Measurements from ENCODE around the gene CRYGN.

Gene CRYGN

DNA sequence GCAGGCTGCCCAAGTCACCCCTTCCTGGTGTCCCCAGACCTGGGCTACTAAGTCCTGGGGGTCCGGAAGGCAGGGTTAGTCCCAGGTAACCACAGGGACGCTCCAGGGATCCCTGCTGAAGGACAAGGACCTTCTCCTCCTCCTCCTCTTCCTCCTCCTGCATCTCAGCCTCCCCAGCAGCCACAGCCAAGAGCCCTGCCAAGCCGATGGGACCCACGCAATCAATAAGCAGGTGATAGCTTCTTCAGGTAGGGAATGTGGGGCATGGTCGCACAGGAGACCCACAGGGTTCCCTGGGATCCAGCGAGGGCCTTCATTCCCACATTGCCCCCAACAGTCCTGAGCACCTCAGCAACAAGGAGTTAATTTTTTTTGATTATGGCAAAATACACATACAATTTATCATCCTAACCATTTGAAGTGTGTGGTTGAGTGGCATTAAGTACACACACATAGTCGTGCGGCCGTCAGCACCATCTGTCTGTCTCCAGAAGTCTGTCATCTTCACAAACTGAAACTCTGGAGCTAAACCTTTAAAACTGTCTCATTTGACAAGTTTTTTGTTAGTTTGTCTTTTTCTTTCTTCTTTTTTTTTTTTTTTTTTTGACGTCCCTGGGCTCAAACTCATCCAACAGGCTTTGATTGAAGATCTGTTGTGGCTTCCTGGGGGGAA lies 12.1 kb downstream of the CRYGN start:
- DNase-seq (ENCODE audit: low read depth in 4 of 4, low spot score in 1 of 4), result no peak

DNA sequence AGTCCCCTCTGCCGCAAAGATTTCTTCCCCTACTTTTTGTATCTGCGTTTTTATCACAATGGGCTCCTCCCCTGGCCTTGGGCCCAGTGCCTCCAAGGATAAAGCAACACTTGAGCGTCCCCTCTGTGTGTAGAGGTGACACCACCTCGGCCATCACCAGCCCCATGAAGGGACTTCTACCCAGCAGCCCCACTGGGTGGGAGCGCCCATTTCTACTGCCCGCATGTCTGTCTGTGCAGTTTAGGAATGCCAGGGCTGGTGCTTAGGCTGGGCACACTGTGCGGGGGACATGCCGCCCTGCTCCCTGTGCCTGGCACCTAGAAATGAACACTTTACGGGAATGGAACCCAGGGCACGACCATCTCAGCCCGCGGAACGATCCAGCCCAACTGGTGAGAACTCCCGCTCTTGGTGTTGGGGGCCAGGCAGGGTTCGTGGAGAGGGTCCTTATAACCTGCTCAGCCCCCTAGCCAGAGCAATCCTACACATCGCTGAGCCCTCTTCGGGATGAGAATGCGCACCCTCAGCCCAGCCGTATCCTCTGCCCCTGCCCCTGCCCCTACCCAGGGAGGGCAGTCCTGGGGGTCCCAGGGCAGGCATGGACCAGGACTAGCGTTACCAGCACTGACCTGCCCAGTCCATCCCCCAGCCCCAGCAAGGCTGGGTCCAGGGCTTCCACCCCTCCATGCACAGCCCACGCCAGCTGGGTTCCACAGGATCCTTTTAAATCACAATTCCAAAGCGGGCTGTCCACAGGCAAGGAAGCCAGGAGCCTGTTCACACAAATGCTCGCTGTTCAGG lies 12.8 kb downstream of the CRYGN start:
- DNase-seq (ENCODE audit: low read depth in 4 of 4, low spot score in 1 of 4), result no peak

DNA sequence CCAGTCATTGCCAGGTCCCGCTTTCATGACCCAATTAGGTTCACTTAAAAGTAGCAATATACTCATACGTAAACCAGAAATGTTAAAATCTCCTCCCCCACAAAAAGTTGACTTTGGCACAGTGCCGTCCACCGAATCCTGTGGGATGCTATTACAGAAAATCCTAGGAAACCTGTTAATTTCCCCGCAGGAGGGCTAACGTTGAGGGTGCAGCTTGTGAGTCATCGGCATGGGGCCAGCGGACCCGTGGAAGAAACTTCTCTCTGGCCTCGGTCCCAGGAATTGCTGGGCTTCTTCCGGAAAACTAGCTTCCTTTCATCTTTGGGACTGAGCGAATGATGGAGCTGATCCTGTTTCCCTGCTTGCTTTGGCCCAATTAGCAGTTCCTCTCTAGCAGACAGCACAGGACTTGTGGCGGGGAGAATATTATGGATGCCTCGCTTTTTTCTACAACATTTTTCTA lies 13.5 kb downstream of the CRYGN start:
- no peak for DNase-seq (ENCODE audit: low read depth in 4 of 4, low spot score in 1 of 4)

DNA sequence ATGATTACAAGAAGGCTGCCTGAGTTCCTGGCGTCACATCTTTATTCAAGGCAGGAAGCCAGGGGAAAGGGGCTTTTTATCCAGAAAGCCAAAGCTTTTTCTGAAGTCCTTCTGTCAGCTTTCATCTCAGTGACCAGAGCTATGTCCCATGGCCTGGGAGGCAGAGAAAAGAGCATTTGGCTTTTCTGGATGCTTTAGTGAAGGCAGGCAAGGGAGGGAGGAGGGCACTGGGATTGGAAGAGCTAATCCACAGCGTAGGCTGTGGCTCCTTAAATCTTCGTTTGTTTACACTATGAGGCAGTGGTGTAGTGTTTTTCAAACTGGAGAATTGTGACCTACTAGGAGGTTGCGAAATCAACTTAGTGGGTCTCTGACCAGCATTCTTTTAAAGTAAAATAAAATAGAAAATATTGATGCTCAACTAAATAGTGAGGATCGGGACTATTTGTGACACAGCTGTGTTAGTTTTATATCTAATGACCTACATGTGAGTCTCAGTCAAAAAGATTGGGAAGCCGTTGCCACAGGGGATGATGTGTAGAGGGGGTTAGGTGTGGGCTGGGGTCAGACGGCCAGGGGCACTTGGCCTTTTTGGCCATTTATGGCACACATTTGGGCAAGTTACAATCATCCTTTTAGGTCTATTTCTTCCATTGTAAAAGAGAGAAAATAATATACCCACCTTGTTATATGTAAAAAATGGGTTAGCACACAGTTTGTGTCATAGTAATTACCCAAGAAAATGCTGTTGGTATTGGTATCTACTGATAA lies 14.1 kb downstream of the CRYGN start:
- DNase-seq (ENCODE audit: low read depth in 4 of 4, low spot score in 1 of 4), result no peak

DNA sequence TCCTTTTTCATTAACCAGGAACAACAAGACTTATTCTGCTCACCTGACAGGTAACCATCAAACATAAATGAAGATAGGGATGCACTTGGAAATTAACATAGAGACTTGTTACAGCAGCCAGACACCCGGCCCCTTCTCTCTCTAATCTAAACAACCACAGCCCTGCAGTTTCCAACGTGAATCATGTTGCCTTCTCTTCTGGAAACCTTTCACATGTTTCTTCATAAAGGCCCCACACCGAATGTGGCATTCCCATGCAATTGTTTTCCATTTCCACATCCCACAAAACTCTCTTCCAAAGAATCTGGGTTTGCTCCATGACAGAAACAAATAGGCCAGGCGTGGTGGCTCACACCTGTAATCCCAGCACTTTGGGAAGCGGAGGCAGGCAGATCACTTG lies 15.1 kb downstream of the CRYGN start:
- no peak for DNase-seq (ENCODE audit: low read depth in 4 of 4, low spot score in 1 of 4)

DNA sequence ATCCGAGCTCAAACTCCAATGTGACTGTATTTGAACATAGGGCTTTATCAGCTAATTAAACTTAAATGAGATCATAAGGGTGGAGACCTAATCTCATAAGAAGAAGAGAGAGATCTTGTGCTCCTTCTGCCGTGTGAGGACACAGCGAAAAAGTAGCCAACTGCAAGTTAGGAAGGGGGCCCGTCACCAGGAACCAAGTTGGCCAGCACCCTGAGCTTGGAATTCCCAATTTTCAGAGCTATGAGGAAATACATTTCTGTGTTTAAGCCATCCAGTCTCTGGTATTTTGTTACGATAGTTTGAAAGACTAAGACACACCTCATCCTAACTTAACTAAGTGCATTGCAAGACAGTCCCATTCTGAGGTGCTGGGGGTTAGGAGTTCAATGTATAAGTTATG lies 16.0 kb downstream of the CRYGN start:
- DNase-seq (ENCODE audit: low read depth in 4 of 4, low spot score in 1 of 4), result no peak

DNA sequence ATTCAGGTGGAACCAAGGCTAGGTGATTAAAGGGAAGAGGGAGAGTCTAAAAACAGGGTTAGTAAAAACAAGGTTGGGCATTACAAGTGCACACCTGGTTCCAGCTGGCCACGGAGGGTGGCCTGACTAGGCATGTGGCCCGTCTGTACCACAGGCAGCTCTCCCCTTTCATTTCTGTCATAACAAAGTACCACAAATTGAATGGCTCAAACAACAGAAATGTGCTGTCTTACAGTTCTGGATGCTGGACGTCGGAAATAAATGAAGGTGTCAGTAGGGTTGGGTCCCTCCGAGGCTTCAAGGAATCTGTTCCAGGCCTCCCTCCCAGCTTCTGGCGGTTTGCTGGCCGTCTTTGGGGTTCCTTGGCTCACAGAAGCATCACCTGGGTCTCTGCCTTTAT lies 16.7 kb downstream of the CRYGN start:
- no peak for DNase-seq (ENCODE audit: low read depth in 4 of 4, low spot score in 1 of 4)

DNA sequence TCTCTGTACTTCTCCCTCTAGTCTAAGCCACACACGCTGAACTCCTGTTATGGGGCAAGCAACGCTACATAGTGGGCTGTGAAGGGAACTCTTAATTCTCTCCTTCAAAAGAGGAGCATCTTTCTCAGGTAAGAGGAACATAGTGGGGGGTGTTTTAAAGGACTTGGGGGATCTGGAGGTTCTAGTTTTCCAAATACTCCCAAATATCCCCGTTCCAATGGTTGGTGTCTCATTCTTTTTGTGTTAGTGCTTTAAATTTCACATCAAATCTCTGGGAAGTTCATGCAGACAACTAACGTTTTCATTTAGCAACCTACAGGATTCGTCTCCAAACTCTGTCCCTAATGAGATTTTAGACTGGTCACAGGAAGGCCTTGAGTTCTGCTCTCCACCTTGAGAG lies 17.7 kb downstream of the CRYGN start:
- no peak for DNase-seq (ENCODE audit: low read depth in 4 of 4, low spot score in 1 of 4)

DNA sequence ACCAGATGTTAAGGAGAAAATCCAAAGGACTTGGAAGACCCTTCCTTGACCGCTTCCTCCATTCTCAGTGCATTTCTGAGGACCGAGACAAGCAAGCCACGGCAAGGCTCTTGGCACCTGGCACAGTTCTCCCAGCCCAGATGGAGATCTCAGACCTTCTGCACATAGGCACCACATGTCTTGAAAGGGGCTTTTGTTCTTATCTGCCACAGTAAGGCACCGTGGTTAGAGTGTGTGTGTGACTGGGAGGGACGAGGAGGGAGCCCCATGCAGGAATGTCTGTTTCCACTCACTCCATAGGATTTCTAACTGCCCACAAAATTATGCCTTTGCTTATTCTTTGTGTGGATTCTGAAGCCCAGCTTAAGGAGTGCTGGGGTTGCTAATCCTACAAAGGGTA lies 19.8 kb downstream of the CRYGN start:
- no peak for DNase-seq (ENCODE audit: low read depth in 4 of 4, low spot score in 1 of 4)

DNA sequence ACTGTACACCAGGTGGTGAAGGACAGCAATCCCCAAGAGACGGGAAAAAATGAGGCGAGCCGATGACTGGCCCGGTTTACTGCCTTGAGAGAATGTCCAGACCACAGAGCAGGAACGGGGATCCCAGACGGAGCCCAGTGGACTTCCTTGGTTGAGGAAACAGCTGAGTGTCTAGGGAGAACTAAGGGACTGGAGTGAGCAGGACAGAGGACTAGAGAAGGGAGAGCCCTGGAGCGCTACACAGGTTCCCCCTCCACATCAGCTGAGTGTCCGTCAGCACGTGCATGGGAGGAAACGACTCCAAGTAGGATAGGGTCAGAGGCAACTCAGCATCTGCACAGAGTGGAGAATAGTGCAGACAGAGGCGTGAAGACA lies 23.0 kb downstream of the CRYGN start:
- DNase-seq (ENCODE audit: low read depth in 4 of 4, low spot score in 1 of 4), result no peak

DNA sequence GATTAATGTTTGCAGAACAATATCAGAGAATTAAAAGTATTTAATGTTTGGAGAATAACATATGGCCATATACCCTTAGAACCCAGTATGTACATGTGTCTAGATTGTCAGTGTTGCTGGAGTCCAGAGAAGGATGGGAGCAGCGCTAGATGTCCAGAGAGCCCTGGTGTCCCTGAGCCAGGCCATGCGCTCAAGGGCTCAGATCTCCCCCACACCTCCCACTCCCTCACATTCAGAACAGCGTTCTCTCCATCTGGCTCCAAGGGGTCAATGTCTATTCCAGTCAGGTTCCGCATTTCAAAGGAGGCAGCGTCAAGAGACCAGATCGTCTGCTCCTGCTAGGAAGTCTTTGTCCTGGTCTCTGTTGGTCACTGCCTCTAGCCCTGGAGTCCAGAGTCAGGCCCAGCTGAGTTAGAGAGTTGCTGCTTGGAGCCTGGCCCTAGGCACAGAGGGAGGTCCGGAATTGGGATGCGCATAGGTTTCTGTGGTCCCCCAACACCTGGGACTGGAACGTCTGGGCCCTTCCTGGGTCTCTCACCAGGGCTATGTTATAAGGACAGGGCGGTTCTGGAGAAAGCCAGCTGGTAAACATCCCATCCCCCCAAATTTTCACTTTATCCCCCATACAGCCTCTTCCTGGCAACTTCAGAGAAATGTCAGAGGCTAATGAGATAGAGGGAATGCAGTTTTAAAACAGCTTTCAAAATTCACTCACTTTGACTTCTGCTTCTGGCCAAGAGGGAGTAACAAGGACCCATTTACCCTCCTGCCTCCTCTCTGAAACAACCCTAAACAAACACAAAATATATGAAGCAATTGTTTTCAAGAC lies 23.6 kb downstream of the CRYGN start:
- DNase-seq (ENCODE audit: low read depth in 4 of 4, low spot score in 1 of 4), result no peak

DNA sequence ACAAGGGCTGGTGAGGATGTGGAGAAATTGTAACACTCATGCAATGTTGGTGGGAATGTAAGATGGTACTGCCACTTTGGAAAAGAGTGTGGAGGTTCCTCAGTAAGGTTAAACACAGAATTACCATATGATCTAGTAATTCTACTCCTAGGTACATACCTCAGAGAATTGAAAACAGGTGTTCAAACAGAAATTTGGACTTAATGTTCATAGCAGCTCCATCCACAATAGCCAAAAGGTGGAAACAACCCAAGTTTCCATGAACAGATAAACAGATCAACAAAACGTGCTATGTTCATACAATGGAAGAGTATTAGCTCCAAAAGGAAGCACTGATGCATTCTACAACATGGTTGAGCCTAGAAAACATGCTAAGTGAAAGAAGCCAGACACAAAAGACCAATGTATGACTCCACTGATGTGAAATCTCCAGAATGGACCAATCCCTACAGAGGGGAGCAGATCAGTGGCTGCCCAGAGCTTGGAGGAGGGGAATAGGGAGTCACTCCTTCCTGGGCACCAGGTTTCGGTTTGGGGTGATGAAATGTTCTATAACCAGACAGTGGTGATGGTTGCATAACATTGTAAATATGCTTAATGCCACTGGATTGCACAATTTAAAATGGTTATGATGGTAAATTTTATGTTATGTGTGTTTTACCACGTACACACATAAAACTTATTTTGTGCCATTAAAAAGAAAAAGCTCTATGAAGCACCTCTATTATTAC lies 24.4 kb downstream of the CRYGN start:
- DNase-seq (ENCODE audit: low read depth in 4 of 4, low spot score in 1 of 4), result no peak

DNA sequence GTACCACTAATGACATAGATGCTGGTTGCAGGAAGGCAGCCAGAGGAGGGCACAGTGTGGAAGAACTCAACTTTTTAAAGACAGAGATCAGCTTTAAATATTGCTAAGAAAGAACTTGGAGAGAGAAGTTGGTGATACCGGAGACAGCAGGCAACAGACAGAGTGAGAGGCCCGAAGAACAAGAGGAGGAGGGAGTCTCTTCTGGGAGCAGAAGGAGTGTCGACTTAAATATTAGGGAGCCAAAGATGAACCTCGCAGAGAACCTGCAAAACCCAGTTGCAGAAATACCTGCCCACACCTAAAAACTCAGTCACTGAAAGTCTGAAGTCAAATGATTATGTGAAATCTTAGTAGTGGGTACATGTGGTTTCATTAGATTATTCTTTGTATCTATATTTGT lies 26.7 kb downstream of the CRYGN start:
- no peak for DNase-seq (ENCODE audit: low read depth in 4 of 4, low spot score in 1 of 4)

DNA sequence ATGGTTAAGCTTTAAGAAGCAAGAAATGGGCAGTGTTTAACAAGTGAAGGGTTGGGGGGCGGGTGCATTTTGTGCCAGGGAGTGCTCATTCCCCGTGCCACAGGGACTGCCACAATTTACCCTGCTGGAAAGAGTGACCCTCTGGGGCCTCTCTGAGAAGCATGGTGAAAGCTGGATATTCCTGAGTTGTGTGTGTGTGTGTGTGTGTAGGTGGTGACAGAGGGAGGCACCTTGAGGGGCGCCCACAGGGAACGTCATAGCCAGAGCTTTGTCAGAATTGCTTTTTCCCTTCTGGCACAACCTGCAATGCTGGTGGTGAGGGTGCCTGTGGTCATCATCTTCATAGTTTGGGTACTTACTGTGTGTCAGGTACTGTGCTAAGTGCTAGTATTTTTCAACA lies 27.6 kb downstream of the CRYGN start:
- no peak for DNase-seq (ENCODE audit: low read depth in 4 of 4, low spot score in 1 of 4)

DNA sequence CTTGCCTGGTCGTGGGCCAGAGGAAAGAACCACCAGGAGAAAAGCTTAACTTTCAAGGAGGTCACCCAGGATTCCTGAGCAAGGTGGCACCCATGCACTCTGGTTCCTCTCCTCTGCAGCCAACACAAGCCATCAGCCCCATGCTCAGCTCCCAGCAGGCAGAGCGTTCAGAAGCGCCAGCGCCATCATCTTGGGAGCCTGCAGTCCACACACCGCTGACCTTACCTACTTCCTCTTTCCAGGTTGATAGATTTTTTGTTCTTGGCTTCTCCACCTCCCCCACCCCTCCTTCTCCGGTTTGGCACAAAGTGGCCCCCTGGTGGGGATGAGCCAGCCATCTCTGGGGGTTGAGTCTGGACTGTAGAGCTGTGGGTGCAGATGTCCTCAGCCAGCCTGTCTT lies 28.4 kb downstream of the CRYGN start:
- DNase-seq (ENCODE audit: low read depth in 4 of 4, low spot score in 1 of 4), result no peak

DNA sequence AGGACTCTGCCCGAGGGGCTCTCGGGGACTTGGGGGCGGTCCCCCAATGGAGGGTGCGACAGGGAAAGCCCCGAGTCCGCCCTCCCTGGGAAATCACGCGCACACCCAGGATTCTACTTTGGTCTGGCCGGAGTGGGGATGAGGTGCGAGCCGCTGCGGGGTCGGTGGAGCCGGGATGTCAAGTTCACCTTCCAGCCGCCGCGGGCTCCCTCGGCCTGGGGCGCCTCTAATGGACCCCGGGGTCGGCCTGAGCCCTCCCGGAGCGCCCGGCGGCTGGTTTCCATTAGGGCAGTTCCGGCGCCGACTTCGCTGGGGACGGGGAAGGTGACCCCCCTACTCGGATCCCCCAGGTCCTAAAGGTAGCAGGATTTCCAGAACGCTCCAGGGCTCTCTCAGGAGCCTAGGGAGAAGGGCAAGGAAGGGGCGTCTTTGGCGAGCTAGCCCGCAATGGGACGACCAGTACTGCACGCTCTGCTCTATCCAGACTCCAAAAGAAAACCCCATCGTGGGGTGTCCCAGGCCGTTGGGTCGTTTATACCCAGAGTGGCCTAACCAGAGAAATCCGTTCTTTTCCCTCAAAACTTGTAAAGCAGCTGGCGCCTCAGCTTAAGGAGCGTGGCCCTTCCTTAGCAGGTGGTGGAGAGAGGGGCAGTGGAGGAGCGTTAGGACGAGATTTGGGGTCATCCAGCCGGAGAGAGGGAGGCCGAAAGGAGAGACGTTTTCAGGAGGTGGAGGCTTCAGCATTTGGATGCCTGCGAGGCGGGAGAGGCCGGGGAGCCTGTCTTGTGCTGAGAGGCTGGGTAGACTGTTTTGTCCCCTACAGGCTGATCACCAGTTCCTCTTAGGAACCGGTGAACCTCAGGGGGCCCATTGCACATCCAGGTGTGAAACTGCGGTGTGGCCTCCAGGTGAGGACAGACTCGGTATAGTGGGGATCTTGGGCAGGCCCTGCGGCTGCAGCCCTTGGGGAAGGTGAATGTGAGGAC lies 29.2 kb downstream of the CRYGN start:
- no peak for DNase-seq (ENCODE audit: low read depth in 4 of 4, low spot score in 1 of 4)

DNA sequence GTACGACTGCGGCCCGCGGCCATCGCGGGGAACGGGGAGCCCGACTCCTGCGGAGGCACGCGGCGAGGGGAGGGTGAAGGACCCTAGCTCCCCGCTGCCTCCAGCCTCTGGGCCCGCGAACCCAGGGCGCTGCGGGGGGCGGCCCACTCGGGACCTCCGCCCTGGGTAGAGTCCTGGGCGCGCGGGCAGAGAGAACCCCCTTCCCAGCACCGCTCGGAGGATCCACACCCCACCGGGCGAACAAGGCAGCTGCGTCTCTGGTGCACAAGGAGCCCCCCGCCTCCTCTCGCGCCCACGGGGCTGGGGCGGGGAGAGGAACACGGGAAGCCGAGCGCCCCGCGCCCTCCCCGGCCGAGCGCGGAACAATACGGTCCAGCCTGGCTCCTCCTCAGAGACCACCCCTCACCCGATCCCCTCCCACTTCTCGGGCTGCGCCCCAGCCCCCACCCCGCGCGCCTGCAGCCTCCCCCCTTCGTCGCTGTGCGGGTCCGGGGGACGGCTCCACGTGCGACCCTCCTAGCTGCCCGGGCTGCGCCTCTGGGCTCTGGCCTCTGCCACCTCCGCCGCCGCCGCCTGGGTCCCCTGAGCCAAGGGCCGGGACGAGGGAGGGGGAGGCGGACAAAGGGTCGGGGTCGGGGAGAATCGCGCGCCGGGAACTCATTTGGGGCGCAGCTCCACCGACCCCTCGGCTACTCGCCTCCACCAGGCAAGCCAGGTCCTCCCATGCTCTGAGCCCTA lies 30.1 kb downstream of the CRYGN start, which contains the start of gene WDR86:
Gene WDR86 (minus strand): TSS at position 372 of the 738 bp plus-strand sequence. CDS start 449 bp downstream, outside the sequence.
- DNase-seq (ENCODE audit: low read depth in 4 of 4, low spot score in 1 of 4), result no peak

DNA sequence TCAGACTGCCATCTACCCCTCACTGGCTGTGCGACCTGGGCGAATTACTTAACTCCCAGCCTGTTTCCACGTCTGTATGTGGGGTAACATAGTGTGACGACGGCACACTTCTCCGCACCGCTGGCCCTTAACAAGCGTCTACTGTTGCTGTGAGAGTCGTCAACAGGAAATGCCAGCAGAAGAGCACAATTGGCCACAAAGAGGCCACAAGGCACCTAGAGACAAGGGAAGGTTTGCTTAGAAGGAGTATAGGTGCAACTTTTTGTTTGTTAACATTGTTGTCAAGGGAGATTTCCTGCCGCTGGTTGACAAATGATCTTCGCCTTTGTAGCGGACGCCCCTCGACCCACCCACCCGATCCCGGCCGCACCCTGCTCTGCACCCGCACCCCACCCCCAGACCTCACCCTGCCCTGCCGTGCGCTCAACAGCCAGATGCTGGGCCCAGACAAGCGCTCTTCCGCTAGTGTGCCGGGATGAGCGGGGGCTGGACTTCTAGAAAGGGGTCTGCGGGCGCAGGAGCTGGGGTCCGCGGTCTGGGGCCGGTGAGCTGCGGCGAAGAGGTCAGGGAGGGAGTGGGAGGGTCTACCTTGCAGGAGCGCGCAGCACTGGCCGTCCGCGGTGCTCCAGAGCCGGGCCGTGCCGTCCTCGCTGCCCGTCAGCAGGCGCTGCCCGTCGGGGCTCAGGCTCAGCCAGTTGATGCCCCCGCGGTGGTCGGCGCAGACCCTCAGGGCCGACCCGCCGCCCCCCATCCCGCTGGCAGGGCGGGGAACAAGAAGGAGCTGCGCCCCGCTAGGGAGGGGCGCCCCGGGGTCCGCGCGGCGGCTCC lies 30.9 kb downstream of the CRYGN start:
- no peak for DNase-seq (ENCODE audit: low read depth in 4 of 4, low spot score in 1 of 4)
